ENCODE results near the gene HLCS.

GRCh38 chr21:36866419-36866818 lies 100.0 kb downstream of the HLCS start:
- no peak for TF ChIP-seq CTCF (IDR thresholded peaks at IDR 0.05; ENCODE audit: extremely low read depth in 1 of 2, insufficient read depth in 1 of 2, low read depth in 1 of 2, low read length in 2 of 2)
- no peak for TF ChIP-seq POLR2AphosphoS5 (IDR thresholded peaks at IDR 0.05; ENCODE audit: insufficient read depth, low read depth, low read length)

Data from endothelial cell of umbilical vein (primary cell).